NCI-H524 (cell line): ENCODE measurements around the gene TTC9.
"Not testable (repeated sequence)": the region's sequence is repeated elsewhere in the genome, so short reads cannot be mapped to it uniquely, and the experiment has no call there.

ENCODE experiments used
- DNase-seq, 2 experiments: peaks; one replicate each; lab custom pipeline; 2025; lab: John Stamatoyannopoulos, UW

Gene TTC9

DNA sequence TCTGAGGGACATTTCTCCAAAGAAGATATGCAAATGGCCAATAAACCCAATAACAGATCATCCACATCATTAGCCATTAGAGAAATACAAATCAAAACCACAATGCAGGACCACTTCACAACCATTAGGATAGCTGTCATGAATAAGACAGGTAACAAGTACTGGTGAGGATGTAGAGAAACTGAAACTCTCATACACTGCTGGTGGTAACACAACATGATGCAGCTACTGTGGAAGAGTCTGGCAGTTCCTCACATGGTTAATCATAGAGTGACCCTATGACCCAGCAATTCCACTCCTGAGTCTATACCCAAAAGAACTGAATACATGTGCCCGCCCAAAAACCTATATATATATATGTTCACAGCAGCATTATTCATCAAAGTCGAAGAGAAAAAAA is 39.0 kb downstream of the TTC9 start:
- DNase-seq, result no peak

DNA sequence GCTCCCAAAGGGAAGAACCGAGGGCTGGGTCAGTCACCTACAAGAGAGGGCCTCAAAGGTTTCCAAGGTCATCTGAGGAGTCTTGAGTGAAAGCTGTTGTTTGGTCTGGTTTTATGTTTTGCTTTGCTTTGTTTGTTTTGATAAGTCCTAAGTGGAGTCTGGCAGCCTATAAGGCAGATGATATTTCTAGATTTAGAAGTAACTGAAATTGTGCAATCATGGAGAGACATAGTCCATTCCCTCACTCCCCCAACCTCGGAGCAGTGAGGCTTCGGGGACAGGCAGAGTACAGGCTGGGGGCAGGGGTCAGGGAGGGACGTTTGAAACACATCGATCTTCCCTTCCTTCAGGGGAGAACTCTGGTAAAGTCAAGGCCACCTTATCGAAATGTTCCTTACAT is 42.3 kb downstream of the TTC9 start:
- no peak for DNase-seq

DNA sequence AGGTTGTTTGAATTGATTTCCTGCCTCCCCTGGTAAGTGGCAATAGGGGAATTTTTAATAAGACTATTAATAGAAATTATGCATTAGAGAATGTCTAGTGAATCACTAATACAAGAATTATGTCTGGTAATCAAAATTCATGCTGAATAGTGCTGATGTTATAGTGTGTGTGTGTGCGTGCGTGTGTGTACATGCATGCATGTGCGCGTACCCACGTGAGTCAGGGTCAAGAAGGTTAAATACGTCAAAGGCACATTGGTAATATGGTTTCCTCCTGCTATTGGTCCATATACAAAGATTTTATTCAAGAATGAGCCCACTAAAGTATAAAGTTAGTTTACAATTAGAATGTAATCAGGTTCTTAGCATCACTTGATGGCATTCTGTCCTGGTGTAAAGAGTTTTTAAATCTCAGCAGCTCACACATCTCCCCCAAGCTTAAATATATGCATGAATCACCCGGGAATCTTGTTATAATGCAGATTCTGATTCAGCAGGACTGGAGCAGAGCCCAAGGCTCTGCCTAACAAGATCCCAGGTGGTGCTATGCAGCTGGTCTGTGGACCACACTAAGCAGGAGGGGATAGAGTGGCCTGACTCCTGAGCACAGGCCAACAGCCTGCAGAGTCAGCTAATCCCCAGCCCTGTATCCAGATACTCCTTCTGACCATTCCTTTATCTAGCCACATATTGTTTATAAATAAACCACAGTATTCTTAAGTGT is 43.9 kb downstream of the TTC9 start:
- peak; percentile 23 to 65 for DNase-seq

DNA sequence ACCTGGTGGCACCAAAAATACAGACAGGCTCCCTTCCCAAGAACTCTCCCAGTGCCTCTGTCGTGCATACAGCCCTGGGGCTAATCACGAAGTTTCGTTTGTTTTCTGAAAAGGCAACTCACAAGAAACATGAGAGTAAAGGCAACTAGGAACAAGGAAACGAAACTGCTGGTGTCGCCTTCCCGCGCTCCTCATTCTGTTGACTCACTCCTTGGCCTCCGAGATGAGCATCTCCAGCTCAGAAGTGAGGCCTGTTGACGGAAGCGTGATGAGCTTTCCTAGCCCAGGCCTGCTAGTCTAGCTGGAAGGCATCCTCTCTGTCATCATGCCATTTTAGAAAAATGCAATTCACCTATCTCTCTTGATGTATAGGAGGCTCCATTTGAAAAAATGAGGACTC is 50.5 kb downstream of the TTC9 start:
- DNase-seq, result no peak

DNA sequence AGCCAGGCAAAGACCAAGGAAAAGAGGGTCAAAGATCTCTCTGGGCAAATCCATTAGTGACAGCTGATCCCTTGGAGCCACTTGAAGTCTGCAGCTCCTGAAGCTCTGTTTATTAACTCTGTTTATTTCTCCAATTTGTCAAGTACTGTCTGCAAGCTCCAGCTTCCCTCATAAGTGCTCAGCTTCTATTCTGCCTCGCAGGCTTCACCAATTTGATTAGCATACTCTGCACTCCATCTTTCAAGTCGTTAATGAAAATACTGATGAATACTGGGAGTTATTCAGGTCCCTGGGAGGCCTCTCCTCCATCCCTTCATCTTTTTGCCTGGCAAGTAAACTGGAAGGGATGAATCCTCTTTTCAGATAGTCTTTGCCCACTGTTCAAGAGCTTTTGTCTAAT is 54.3 kb downstream of the TTC9 start:
- DNase-seq, result no peak

DNA sequence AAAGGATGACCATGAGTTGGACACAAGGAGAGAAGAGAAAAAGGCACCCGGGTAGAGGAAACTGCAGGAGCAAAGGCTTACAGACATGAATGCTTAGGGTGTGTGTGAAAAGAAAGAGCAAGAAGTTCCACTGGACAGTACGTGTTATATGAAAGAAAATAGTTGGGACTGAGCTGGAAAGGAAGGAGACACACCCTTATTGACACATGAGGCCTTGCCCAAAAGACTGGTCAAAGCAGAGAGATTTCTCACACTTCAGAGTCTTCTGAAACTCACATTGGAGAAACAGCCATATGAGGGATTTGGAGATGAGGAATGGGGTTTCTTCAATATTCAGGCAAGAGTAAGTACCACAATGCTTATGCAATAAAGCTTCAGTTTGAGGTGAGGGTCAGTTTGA is 56.0 kb downstream of the TTC9 start:
- DNase-seq, result no peak

DNA sequence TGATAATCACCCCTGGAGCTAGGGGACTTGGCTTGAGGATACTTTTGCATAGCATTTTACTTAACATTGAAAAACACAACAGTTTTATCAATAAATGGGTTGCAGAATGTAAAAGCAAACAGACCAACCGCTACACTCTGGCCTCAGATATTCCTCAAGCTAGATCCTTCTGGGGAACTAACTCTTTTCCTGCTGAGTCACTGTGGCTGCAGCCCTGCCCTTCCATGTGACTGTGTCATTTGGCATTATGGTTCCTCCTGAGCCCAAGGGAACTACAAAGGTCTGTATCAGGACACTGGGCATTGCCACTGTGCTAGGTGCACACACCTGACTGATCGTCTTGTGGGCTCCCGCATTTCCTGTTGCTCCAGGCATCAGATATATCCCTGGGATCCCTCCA is 56.6 kb downstream of the TTC9 start:
- no peak for DNase-seq

DNA sequence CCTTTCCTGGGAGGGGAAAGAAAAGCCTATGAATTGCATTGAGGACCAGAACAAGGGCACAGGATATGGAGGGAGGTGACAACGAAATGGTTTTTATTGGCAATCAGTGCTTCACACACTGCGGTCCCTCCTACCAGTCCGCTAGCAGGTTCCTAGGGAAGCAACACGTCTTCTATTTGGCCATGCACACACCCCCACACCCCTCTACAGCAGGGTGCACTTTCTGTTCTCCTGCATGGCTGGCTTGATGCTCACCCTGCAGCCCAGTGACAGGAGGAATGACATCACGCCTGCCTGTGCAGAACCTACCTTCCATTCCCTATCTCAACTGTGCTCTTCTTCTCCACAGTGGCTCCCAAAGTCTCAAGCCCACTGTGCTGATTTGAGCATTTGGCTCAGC is 57.9 kb downstream of the TTC9 start:
- no peak for DNase-seq

DNA sequence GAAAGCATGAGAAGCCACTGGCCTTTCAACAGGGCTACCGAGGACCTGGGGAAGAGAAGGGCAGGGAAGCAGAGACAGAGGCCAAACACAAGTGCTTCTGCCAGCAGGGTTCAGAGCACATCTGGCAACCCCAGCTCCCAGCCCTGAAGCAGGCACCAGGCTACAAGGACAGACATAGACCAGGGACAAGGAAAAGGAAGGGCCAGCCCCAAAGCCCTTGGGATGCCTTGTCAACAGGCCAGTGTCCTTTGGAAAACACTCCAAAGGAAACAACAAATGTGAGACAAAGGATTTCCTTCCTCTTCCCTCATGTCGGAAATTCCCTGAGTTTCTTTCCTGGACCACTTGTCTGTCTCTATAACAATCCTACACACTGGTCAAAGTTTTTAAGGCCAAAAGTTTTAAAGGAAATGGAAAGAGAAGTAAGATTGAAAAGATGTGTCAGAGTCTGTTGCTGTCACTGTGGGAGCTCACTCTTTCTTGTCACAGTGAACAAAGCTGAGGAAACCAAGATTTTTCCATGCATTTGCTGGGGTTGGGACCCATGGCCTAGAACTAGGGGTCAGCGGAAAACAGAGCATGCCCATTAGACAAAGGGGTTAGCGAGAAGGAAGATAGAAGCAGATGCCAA is 59.4 kb downstream of the TTC9 start:
- DNase-seq, result no peak

DNA sequence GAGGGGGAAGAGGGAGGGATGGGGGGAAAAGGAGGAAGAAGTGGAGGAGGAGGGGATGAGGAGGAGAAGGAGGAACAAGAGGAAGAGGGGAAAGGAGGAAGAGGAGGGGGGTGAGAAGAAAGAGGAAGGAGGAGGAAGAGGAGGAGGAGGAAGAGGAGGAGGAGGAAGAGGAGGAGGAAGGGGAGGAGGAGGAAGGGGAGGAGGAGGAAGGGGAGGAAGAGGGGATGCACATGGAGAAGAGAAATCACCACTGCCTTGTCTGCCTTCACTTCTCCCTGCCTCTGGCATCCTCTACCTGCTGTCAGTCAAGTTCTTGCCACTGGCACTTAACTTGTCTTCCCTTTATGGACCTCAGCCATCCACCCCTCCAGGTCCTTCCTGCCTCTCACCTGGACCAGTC is 59.9 kb downstream of the TTC9 start:
- no peak for DNase-seq

DNA sequence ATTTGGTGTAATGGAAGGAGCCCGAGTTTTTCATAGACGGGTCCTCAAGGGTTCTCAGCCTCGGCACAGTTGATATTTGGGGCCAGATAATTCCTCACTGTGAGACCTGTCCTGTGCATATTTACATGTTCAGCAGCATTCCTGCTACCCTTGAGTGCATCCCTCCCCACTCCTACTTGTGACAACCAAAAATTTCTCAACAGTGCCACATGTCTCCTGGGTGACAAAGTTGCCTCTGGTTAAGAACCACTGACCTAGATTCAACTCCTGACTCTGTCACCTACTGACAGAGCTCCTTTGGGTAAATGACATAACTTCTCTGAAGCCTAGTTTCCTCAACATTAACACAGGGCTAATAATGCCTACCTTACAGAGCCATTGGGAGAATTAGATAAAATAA is 60.4 kb downstream of the TTC9 start:
- DNase-seq, result no peak

DNA sequence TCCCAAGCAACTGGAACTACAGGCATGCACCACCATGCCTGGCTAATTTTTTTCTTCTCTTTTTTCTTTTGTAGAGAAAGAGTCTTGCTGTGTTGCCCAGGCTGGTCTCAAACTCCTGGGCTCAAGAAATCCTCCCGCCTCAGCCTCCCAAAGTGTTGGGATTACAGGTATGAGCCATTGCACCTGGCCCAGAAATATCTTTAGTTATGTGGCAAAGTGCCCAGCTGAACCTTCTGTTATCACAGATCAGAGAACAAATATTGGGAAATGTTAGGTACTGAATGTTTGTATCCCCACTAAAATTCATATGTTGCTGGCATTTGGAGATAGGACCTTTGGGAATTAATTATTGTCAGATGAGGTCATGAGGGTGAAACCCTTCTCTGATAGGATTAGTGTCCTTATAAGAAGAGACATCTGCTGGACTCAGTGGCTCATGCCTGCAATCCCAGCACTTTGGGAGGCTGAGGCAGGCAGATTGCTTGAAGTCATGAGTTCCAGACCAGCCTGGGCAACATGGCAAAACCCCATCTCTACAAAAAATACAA is 62.0 kb downstream of the TTC9 start:
- DNase-seq, result not testable (repeated sequence)

DNA sequence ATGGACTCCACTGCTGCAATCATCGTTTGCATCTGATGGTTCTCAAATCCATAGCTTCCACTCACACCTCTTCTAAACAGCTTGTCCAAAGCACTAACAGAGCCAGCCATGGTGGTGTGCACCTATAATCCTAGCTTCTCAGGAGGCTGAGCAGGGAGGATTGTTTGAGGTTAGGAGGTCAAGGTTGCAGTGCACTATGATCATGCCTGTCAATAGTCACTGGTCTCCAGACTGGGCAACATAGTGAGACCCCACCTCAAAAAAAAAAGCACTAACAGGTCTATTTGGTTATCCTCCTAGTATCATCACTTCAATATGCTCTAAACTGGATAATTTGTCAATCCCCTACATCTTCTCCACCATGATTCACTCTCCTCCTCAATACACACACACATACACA is 63.2 kb downstream of the TTC9 start:
- DNase-seq, result no peak

DNA sequence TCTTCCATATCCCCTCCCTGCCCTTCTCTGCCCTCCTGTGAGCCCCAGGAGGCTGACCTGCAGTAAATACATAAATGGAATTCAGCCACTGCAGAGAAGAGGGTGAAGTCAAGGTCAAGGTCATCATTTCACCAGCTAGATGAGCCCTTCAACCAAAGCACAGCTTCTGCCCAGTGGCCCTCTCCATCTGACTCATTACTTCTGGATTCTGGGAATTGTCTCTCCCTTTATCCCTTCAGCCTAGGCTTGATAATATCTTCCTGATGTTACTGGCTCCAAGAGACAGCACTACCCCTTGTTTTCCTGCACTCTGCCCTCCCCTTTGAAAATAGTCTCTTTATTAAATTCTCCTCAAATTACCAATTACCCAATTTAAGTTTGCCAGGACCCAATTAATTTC is 64.5 kb downstream of the TTC9 start:
- DNase-seq, result no peak

DNA sequence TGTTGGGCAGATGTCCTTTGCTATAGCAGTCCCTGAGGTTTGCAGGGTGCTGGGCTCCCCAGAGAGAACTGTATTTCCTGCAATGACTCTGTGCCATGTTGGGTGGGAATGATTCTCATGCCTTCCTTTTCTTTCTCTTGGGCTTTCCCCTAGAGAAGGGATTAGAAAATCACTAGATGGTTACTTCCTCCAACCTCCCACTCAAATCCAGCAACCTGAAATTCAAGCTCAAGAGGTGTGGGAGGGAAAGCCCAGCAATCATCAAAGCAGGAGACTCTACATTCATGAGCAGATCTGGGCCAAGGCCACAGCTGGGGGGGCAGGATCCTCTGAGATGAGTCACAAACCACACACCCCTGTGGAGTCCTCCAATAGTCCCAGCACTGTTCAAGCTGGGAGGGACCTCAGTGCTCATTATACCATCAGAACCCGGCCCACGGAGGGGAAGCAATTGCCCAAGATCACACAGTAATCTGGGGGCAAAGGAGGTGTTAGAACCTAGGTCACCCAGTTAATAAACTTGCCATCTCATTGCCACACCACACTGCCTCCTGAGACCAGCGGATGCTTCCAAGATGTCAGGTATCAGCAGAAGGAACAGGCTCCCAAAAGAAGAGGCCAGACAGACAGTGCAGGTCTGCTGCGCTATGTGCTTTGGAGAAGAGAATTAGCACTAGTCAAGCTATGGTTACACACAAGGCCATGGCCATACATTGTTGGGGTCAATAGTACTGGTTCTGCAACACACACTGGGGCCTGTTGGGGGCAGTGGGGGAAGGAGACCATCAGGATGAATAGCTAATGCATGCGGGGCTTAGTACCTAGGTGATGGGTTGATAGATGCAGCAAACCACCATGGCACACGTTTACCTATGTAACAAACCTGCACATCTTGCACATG is 65.7 kb downstream of the TTC9 start:
- DNase-seq, result no peak

DNA sequence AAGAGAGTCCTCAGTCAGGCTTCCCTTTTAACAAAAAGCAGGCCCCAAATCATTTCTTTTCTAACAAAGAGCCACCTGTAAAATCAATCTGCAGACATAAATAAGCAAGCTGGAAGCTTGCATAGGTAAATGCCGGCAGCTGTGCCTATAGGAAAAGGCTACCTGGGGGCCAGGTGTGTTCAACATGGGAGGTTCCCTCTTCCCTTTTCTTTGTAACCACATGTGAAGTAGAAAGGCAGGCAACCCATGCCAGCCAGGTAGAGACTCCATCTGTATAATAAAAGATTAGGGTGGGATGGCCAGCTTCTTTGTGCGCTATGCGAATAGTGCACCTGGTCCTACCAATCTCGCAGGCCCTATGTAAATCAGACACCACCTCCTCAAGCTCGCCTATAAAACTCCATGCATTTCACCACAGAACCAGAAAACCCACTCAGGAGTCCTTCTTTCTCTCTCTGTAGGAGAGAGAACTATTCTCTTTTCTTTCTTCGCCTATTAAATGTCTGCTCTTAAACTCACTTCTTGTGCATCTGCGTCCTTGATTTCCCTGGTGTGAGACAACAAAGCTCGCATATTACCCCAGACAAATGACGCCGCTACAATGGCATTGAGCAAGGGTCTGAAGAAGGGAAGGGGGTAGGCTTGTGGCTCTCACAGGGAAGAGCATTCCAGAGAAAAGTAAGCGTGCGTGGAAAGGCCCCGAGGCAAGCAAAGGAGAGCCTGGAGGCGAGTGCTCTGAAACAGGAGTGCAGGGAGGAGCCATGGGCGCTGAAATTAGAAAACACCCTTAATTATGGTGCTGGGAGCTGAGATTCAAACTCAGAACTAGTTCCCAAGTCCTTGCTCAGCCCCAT is 67.2 kb downstream of the TTC9 start:
- DNase-seq, result no peak

DNA sequence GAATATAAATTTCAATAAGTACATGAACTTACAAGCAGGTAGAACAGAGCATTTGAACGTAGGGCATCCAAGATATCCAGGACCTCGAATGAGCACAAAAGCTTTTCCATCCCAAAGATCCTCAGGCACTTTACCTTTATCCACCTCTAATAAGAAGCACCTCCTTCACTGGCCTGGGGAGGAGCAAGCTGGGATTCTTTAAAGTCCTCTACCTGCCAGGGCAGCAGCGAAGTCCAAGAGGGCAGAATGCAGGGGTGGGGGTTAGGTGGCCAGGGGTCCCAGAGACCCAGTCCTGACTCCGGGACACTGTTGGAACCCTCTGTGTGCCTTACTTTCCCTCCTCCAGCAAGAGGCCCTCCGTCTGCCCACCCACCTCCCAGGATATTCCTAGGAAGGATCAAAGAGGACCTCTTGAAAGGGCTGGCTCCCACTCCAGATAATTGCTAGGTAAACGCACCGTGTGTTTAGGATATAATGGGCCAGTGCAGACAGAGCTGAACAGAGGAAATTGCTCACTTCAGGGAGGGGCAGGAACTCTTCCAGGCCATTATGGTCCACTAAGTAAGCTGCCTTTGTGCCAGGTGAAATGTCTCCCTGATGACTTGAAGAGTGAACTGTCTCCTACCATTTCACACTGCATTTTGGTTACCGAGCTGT is 68.1 kb downstream of the TTC9 start:
- peak in 1 of 2 experiments; percentile 15 for DNase-seq

DNA sequence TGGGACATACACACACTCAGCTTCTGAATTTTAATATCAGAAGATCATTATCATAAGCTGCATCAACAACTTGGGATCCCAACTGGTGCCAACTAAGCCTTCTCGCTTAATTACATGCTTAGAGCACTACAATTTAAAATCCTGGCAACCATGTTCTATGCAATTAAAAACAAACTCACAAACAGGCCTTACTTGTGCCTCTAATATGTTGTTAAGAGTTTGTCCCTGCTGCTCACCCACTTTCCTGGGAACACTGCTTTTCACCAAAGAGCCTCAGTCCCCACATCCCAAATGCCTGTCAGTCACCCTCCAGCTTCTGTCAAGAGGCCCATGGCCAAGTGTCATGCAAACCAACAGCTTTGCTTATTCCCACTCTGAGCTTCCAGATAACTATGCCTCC is 69.7 kb downstream of the TTC9 start:
- no peak for DNase-seq

DNA sequence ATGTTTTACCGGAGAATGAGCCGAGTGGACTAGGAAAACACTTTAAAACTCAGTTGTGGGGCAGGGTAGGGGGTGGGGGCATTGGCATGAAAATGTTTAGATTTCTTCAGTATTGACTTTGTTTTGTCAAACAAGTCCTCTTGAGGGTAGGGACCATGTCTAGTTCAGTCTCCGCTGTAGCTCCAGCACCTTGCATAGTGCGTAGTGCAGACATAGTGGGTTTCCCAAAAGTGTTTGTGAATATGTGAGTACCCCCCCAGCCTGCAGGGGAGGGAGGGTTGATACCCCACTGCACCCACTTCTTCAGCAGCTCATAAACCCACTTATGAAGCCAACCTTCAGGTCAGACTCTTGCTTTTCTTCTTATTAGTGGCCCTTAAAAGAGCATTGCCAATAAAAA is 71.4 kb downstream of the TTC9 start:
- no peak for DNase-seq

DNA sequence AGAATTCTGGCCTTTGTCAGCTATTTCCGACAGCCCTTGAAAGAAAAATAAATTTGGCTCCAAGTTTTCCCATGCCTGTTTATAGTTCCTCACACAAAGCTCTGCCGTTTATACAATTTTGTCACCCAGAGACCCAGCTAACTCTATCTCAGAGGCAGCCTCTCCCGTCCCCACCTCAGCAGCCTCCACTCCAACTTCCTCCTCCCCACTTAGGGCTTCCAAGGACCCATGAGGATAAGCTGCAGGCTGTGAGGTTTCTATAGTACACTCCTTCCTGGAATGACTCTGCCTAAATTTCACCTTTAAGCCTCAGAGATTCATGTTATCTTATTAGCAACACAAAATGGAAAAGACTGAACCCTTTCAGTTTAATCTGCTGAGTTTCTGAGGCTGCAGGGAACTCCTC is 71.8 kb downstream of the TTC9 start:
- DNase-seq, result no peak

DNA sequence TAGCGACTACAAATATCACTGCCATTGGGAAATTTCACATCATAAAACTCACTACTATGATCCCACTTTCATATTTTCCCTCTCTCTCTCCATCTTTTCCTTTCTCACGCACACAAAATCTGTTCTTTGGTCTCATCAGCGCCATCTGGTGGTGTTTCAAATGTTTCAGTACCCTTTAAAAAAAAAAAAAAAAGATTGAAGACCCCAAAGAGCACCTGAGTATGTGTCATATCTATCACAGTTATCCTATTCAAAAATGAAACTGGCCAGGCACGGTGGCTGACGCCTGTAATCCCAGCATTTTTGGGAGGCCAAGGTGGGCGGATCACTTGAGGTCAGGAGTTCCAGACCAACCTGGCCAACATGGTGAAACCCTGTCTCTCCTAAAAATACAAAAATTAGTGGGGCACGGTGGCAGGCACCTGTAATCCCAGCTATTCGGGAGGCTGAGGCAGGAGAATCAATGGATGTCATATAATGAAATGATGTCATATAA is 72.4 kb downstream of the TTC9 start:
- peak; percentile 72 to 75 for DNase-seq
